Skeletal muscle satellite cell (primary cell): ENCODE data around the gene ENDOU.

Experiments used
- H3K27me3 ChIP-seq: 2 replicates; pipeline ENCODE4 v1.7.0; 2013; ENCODE audit warnings: low read length; ENCODE audit not compliant: control insufficient read depth, insufficient read depth
- H3K36me3 ChIP-seq: 2 replicates; pipeline ENCODE4 v1.7.0; 2013; ENCODE audit warnings: mild to moderate bottlenecking, control low read depth, low read length; ENCODE audit not compliant: insufficient read depth
- H3K4me1 ChIP-seq: 2 replicates; pipeline ENCODE4 v1.7.0; 2013; ENCODE audit warnings: low read length; ENCODE audit not compliant: control insufficient read depth, insufficient read depth
- H3K4me2 ChIP-seq: 2 replicates; pipeline ENCODE4 v1.7.0; 2013; ENCODE audit warnings: mild to moderate bottlenecking, low read length
- H3K4me3 ChIP-seq: 2 replicates; pipeline ENCODE4 v1.7.0; 2013; ENCODE audit warnings: low read length
- H3K9ac ChIP-seq: 2 replicates; pipeline ENCODE4 v1.7.0; 2013; ENCODE audit warnings: mild to moderate bottlenecking, low read depth, low read length, moderate library complexity
- H3K9me3 ChIP-seq: replicated peaks from 2 replicates; pipeline ENCODE4 v1.7.0; 2013; ENCODE audit warnings: mild to moderate bottlenecking, control low read depth, low read length

Gene ENDOU

GRCh38 chr12:47710278-47710677 lies 15.0 kb downstream of the ENDOU start:
- no peaks in the 10 kb centered on the region for H3K36me3 ChIP-seq
- H3K27me3 ChIP-seq = no peaks in the 10 kb centered on the region
- peaks cover 3% of the 10 kb centered on the region for H3K4me1 ChIP-seq
- H3K4me2 ChIP-seq = no peak overlapping the region
- no peak overlapping the region for H3K4me3 ChIP-seq
- H3K9ac ChIP-seq = no peak overlapping the region
- H3K9me3 ChIP-seq = no peaks in the 10 kb centered on the region

- Histone ChIP-seq H3K9ac (no peak overlapping the region), H3K4me2 (no peak overlapping the region), H3K4me3 (no peak overlapping the region), H3K27me3 (no peaks in the 10 kb centered on the region), H3K9me3 (no peaks in the 10 kb centered on the region), H3K36me3 (no peaks in the 10 kb centered on the region), H3K4me1 (peaks cover 3% of the 10 kb centered on the region)
Measured at GRCh38 chr12:47709671-47710070, 15.6 kb downstream of the ENDOU start.

DNA sequence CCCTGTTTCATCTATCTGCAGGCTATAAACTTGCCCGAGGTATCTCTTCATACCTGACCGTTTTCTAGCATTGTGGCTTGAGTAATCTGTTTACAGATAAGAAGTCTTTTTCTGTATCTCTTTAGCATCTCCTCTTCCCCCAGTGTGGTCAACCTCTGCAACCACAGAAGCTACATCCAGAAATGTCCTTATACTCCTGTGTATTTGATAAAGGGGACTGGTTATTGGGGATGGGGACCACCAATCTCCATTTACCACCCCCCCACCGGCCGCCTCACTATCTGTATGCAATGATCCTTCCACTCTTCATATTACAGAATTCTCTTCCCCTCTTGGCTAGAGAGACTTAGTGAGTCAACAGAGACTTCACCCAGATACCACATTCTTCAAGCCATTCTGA lies 16.1 kb downstream of the ENDOU start:
- Histone ChIP-seq H3K4me2 (no peak overlapping the region), H3K27me3 (no peaks in the 10 kb centered on the region), H3K9me3 (no peaks in the 10 kb centered on the region), H3K36me3 (no peaks in the 10 kb centered on the region), H3K4me1 (peaks cover 3% of the 10 kb centered on the region), H3K4me3 (no peak overlapping the region), H3K9ac (no peak overlapping the region)

- Histone ChIP-seq H3K9me3 (no peaks in the 10 kb centered on the region), H3K4me2 (no peak overlapping the region), H3K27me3 (no peaks in the 10 kb centered on the region), H3K4me3 (no peak overlapping the region), H3K36me3 (no peaks in the 10 kb centered on the region), H3K4me1 (peaks cover 3% of the 10 kb centered on the region), H3K9ac (no peak overlapping the region)
Measured at GRCh38 chr12:47707905-47708543, 17.3 kb downstream of the ENDOU start.

DNA sequence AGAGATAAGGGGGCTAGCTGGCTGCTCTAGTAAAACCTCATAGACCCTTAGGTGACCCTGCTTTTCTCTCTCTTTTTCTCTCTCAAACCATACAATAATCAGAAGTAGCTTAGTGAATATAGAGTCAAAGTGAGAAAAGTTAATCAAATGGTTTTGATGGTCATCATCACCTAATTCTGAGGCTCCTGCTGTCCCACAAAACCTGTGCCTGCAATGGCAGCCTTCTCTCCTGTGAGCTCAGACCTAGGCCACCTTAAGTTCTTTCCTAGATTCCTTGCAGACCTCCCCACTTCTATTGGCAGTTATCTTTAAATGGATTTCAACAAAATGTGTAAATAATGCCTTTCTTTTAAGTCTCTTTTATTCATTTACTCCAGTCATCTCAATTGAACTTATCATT lies 17.9 kb downstream of the ENDOU start:
- H3K4me3 ChIP-seq = no peak overlapping the region
- no peaks in the 10 kb centered on the region for H3K27me3 ChIP-seq
- no peak overlapping the region for H3K9ac ChIP-seq
- H3K4me2 ChIP-seq = no peak overlapping the region
- H3K36me3 ChIP-seq = peaks cover 5% of the 10 kb centered on the region
- H3K9me3 ChIP-seq = no peaks in the 10 kb centered on the region
- peaks cover 3% of the 10 kb centered on the region for H3K4me1 ChIP-seq

- H3K4me1 ChIP-seq = peaks cover 3% of the 10 kb centered on the region
- peak within 1 kb of the TSS; percentile 84 for H3K4me3 ChIP-seq
- peaks cover 7% of the 10 kb centered on the region for H3K36me3 ChIP-seq
- H3K9ac ChIP-seq = peak within 1 kb of the TSS; percentile 85
- no peaks in the 10 kb centered on the region for H3K27me3 ChIP-seq
- H3K9me3 ChIP-seq = no peaks in the 10 kb centered on the region
- H3K4me2 ChIP-seq = peak within 1 kb of the TSS; percentile 84
Measured at GRCh38 chr12:47705566-47706425, 19.5 kb downstream of the ENDOU start, which contains the start of gene RPAP3. TSS of gene RPAP3 (minus strand) at chr12:47706030. CDS start at chr12:47702840, 3,190 bp downstream.

DNA sequence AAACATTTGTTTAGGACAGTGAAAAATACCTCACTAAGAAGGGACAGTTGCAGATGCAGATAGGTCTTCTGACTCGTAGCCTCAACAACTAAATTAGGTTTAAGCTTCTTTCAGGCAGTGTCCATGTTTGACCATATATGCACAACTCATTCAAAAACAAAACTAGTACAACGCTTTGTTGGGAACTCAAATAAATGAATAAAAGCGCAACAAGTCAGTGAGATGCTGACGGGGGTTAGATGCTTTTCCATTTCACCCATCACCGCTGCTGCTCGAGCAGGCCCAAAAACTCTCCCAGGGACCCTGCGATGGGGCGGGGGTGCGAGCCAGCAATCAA lies 20.1 kb downstream of the ENDOU start:
- Histone ChIP-seq H3K9ac (peak overlapping the region; percentile 85), H3K9me3 (no peaks in the 10 kb centered on the region), H3K4me2 (peak overlapping the region; percentile 84), H3K4me3 (peak overlapping the region; percentile 84), H3K36me3 (peaks cover 12% of the 10 kb centered on the region), H3K4me1 (peaks cover 3% of the 10 kb centered on the region), H3K27me3 (no peaks in the 10 kb centered on the region)

DNA sequence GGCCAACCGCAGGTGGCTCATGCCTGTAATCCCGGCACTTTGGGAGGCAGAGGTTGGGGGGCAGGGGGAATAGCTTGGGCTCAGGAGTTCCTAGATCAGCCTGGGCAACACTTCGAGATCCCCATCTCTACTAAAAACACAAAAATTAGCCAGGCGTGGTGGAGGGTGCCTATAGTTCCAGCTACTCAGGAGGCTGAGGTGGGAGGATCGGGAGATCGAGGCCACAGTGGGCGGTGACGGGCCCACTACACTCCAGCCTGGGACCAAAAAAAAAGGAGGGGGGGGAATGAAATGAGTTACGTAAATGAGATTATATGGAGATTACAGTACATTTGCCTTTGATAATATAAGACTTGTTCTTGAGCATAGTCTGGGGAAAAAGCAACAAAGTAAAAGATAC lies 20.6 kb downstream of the ENDOU start:
- H3K27me3 ChIP-seq = no peaks in the 10 kb centered on the region
- peak overlapping the region; percentile 85 for H3K9ac ChIP-seq
- no peaks in the 10 kb centered on the region for H3K9me3 ChIP-seq
- peak overlapping the region; percentile 84 for H3K4me3 ChIP-seq
- H3K4me1 ChIP-seq = peaks cover 3% of the 10 kb centered on the region
- H3K4me2 ChIP-seq = peak overlapping the region; percentile 84
- peaks cover 12% of the 10 kb centered on the region for H3K36me3 ChIP-seq

DNA sequence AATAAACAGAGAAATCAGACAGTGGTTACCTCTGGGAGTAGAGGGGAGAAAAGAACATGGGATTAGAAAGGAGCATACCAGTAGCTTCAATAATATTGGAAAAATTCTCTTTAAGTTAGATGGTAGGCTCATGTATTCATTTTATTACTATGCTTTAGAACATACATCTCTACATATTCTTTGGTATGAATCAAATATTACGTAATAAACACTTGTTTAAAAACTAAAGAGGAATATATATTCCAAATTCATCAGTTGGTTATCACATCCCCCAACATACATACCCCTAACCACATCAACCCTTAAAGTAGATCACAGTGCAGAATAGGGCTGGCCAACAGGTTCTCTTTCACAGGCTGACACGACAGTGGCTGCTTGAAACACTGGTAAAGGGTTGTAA lies 25.0 kb downstream of the ENDOU start:
- no peak overlapping the region for H3K4me2 ChIP-seq
- no peaks in the 10 kb centered on the region for H3K27me3 ChIP-seq
- peaks cover 35% of the 10 kb centered on the region for H3K36me3 ChIP-seq
- H3K9me3 ChIP-seq = no peaks in the 10 kb centered on the region
- H3K4me1 ChIP-seq = no peaks in the 10 kb centered on the region
- H3K4me3 ChIP-seq = no peak overlapping the region
- no peak overlapping the region for H3K9ac ChIP-seq

- H3K9ac ChIP-seq = no peak overlapping the region
- H3K36me3 ChIP-seq = peaks cover 40% of the 10 kb centered on the region
Measured at GRCh38 chr12:47698631-47699030, 26.7 kb downstream of the ENDOU start.

DNA sequence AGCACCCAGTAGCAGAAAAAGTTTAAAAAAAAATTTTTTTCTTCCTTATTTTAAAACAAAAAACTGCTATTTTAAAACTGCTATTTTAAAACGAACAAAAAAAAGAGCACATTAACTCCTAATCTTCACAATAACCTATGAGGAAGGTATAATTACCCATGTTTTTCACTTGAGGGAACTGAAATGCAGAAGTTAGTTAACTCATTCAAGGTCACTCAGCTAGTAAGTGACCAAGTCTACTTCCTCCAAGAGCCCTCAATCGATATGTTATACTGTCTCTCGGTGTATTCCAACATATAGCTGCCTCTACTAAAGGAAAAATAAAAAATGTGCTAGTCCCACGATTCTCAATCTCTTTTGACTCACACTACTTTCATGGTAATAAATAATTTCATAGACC lies 27.2 kb downstream of the ENDOU start:
- Histone ChIP-seq H3K9me3 (no peaks in the 10 kb centered on the region), H3K4me2 (no peak overlapping the region), H3K27me3 (no peaks in the 10 kb centered on the region), H3K4me3 (no peak overlapping the region), H3K4me1 (no peaks in the 10 kb centered on the region), H3K9ac (no peak overlapping the region), H3K36me3 (peaks cover 40% of the 10 kb centered on the region)

More at GRCh38 chr12:47698631-47699030, 26.7 kb downstream of the ENDOU start:
- Histone ChIP-seq H3K27me3 (no peaks in the 10 kb centered on the region), H3K9me3 (no peaks in the 10 kb centered on the region), H3K4me1 (no peaks in the 10 kb centered on the region), H3K4me3 (no peak overlapping the region), H3K4me2 (no peak overlapping the region)

GRCh38 chr12:47689215-47689614 lies 36.1 kb downstream of the ENDOU start:
- H3K27me3 ChIP-seq = no peaks in the 10 kb centered on the region
- H3K9me3 ChIP-seq = no peaks in the 10 kb centered on the region
- H3K4me1 ChIP-seq = no peaks in the 10 kb centered on the region
- no peak overlapping the region for H3K4me3 ChIP-seq
- no peak overlapping the region for H3K9ac ChIP-seq
- peaks cover 8% of the 10 kb centered on the region for H3K36me3 ChIP-seq
- no peak overlapping the region for H3K4me2 ChIP-seq
